ENCODE measurements around the gene NUTF2.
"Not testable (repeated sequence)": the region's sequence is repeated elsewhere in the genome, so short reads cannot be mapped to it uniquely, and the experiment has no call there.

The NUTF2 gene

DNA sequence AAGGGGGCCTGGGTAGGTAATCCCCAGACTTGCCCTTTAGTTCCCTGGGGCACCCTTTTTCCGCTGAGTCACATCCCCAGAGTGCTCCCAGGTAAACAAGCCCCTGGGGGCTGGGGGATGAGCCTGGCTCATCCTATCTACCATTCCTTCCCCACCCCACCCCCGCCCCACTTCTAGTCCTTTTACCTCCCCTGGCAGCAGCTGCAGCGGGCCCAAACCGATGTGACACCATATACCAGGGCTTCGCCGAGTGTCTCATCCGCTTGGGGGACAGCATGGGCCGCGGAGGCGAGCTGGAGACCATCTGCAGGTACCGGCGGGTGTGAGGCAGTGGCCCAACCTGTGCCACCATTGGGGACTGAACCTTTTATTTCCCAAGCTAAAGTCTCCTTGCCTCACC, 38.8 kb downstream of the NUTF2 start:
- DNase-seq (ENCODE audit: low read depth): no peak

DNA sequence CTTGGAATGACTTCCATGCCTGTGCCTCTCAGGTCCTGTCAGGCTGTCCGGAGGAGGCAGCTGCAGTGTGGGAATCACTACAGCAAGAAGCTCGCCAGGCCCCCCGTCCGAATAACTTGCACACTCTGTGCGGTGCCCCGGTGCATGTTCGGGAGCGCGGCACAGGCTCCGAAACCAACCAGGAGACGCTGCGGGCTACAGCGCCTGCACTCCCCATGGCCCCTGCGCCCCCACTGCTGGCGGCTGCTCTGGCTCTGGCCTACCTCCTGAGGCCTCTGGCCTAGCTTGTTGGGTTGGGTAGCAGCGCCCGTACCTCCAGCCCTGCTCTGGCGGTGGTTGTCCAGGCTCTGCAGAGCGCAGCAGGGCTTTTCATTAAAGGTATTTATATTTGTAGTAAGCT, 39.2 kb downstream of the NUTF2 start:
- no peak for DNase-seq (ENCODE audit: low read depth)

DNA sequence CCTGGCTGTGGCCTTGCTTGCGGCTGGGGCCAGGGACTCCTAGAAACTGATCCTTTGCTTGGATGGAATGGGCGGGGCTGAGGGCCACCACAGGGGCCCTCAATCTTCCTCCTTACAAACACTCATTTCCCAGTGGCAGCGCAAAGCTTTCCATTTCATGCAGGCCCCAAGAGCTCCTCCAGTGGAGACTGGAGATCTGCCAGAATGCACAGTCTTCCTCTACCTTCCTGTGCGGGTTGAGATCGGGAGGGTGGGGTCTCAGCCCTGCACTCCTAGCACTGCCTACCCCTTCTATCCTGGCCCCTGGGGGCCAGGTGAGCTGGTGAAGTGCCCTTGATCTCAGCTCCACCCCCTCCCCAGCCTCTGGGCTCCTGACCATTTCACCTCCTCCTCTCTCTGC, 39.7 kb downstream of the NUTF2 start:
- no peak for DNase-seq (ENCODE audit: low read depth)

DNA sequence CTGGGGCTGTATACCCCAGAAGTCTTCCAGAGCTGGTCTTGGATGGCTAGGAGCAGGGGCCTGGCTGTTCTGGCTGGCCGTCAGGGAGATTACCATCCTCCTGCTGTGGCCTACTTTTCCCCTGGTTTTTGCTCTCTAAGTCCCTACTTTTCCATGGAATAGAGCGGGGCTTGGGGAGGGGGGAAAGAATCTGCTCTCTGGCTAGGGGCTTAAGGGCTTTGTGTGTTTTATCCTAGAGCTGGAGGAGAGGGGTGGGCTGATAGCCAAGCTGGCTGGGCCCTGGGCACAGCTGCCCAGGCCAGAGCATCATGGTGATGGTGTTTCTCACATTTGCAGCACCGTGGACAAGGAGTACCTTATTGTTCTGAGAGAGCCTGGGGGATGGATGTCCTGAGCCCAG, 41.6 kb downstream of the NUTF2 start:
- DNase-seq (ENCODE audit: low read depth): no peak

DNA sequence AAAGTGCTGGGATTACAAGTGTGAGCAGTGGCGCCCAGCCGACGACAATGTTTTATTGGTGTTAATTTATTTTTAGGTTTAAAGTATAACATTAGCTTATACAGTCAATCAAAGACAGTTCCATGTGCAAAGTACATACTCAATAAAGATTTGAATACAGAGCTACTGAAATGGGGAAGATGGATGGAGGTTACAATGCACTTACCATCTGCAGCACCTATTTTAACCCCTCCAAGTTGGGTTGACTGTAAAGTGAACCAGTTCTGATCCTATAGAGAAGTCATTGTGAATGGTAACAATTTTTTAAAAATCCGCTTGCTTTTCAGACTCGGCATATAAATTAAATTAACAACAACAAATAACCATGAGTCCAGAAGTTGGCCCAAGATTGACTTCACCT, 45.6 kb downstream of the NUTF2 start:
- no peak for DNase-seq (ENCODE audit: low read depth)

DNA sequence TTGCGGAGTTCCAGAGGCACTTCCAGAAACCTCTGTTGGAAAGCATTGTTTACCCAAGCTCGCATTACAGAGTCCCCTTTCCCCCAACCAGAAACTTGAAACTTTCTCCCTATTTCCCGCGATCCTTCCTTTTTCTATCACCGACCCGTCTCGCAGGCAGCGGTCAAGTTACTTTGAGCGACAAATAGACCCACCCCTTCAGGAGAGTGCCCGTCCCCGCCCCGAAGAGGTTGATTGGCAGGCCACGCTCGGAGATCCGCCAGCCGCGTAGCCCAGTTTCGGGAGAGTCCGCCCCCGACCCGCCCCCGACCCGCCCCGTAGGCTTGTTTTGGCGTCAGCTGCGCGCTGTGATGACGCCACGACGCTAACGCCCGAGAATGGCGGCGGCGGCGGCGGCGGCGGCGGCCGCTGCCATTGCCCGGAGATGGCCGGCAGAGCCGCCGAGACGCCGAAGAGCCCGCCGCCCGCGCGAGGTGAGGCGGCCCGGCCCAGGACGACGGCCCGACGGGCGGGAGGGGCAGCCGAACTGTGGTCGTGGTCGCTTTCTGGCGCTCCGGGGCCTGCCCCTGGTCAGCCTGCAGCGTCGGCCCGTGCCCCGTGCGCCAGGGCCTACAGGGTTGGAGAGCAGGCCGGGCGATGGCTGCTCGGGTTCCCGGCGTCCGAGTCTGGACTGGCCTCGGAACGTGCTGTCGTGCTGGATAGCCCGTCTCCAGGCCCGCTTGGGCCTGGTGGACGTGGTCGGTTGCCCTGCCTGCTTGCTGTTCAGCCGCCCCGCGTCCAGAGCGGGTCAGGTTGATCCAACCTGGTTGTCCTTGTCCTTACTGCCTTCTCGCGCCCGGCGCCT, 46.4 kb downstream of the NUTF2 start, which contains the start of gene PSKH1:
Gene PSKH1, plus strand, starts transcription at position 356 of the 844 bp plus-strand sequence. CDS start 15,496 bp downstream, outside the sequence.
- peak; percentile 87 for DNase-seq (ENCODE audit: low read depth)

DNA sequence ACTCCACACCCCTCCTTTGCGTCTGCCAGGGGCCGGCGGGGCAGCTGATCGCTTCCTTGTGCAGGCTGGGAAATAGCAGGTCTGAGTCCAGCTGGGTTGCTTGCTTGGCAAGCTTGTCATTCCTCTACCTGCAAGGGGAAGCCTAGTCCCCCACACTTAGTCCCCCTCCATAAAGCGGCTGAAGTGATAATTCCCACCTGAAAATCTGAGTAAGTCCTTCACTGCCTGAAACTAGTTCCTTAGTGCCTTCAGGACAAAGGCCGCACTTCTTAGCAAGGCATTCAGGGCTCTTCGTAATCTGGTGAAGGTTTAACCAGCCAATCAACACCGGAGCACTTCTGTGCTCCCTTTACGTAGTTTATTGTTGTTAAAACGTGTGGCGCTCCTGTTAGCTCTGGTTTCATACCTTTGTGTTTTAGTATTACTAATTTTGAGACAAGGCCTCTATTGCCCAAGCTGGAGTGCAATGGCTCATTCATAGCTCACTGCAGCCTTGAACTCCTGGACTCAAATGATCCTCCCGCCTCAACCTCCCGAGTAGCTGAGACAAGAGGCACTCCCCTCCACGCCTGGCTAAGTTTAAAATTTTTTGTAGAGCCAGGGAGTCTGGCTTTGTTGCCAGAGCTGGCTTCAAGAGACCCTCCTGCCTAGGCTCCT, 47.1 kb downstream of the NUTF2 start:
- DNase-seq (ENCODE audit: low read depth): no peak

DNA sequence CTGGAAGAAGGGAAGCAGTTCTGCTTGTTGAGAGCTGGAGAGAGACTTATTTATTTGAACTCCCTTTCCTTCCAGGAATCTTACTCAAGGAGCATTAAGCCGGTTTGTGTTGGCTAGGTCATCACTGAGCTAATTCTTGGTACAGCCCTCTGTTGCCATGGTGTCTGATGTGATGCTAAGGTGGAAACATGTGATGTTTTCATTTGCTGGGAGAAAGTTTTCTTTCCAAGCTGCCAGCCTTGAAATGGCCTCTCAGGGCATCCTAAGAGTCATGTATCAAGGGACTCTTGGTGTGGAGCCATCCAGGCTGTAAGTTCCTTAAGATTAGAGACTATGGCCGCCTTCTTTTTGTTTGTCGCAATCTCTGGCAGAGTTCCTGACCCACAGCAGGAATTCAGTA, 50.5 kb downstream of the NUTF2 start:
- no peak for DNase-seq (ENCODE audit: low read depth)

DNA sequence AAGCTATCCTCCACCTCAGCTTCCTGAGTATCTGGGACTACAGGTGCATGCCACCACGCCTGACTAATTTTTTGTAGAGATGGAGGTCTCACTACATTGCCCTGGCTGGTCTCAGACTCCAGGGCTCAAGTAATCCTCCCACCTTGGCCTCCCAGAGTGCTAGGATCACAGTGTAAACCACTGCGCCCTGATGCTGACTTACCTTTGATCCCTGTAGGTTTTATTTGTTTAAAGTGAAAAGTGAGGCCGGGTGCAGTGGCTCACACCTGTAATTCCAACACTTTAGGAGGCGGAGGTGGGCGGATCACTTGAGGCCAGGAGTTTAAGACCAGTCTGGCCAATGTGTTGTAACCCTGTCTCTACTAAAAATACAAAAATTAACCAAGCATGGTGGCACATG, 55.0 kb downstream of the NUTF2 start:
- DNase-seq (ENCODE audit: low read depth): no peak

DNA sequence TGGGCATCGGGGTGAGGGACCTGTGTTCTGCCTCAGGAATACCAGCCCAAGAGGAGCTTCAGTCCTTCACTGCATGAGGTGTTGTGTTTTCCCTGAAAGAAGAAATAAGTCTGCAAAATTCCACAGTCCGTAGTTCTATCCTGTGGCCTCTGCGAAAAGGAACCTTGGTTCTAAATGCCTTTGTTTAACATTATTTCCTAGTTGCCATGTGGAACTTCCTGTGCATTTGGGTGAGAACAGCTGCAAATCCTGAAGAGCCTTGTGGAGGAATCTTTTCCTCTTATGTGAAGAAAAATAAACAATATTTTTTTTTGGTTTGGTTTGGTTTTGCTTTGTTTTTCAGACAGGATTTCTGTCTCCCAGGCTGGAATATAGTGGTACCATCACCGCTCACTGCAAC, 56.1 kb downstream of the NUTF2 start:
- DNase-seq (ENCODE audit: low read depth): no peak

DNA sequence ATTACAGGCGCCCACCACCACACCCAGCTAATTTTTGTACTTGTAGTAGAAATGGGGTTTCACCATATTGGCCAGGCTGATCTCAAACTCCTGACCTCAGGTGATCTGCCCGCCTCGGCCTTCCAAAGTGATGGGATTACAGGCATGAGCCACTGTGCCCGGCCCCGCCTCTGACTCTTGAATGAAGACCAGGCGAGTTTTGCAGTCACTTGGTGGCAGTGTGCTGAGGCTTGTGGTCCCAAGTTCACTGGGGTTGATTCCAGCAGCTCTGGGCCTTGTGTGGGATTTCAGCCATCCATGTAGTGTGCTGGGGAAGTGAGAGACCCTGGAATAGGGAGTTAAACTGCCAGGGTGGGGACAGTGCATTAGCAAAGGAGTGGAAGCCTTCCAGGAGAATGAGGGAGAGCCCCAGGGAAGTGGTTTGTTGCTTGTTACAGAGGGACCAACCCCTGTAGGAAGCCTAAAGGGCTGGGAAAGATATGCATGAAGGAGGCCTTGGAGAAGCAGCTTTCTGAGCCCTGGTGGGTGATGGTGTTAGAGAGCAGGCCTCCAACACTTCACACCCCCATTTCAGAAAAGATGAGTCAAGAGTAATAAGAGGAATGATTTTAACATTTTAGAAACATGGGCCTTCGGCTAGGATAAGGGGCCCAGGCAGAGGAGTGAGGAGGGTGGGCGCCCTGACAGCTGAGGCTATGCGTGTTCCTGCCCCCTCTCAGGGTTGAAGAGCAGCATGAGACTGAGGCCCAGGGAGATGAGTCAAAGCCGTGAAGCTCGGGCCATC, 60.9 kb downstream of the NUTF2 start:
- DNase-seq (ENCODE audit: low read depth): no peak

DNA sequence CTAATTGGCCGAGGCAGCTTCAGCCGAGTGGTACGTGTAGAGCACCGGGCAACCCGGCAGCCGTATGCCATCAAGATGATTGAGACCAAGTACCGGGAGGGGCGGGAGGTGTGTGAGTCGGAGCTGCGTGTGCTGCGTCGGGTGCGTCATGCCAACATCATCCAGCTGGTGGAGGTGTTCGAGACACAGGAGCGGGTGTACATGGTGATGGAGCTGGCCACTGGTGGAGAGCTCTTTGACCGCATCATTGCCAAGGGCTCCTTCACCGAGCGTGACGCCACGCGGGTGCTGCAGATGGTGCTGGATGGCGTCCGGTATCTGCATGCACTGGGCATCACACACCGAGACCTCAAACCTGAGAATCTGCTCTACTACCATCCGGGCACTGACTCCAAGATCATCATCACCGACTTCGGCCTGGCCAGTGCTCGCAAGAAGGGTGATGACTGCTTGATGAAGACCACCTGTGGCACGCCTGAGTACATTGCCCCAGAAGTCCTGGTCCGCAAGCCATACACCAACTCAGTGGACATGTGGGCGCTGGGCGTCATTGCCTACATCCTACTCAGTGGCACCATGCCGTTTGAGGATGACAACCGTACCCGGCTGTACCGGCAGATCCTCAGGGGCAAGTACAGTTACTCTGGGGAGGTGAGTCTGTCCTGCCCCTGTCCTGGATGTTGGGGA, 62.5 kb downstream of the NUTF2 start:
- DNase-seq (ENCODE audit: low read depth): no peak

DNA sequence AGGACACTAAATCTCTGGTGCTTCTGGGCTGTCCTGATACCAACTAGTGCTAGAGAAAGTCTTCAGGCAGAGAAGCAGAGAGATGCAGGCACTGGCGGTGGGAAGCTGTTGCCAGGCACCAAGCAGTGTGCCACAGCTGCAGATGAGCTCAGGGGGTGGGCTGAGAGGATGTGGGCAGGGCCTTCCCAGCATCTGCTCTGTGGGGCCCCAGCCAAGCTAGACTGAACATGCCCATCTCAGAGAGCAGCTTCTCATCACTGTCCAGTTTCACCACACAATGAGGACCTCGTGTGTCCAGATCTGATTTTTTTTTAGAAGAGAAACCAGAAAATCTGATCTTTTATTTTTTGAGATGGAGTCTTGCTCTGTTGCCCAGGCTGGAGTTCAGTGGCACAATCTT, 63.4 kb downstream of the NUTF2 start:
- DNase-seq (ENCODE audit: low read depth): no peak

DNA sequence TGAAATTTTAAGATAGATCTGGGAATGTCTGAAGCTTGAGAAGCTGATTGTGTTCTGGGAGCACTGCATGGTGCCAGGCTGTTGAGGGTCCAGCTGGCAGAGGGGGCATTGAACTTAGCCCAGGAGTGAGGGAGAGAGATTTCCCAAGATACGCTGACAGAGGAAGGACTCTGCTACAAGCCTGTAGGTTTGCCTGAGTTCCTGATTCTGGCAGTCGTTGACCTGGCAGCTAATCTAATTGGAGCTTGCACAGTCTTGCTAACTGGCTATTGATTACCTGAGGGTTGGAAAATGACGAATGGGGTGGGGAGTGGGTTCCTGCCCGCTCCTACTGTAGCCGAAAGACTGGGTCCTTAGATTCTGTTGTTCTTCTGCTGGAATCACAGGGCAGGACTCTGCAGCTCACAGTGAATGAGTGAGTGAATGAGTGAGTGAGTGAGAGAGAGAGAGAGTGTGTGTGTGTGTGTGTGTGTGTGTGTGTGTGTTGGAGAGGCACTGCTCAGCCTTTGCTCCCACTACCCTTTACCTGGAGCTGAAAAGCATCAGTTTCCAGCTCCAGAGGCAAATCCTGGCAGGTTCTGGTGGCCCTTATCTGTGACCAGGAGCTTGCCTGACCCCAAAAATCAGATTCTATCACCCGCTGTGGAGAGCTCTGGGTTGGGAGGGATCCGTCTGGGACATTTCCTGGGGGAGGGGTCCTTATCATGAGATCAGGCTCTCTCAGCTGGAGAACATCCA, 68.2 kb downstream of the NUTF2 start:
- no peak for DNase-seq (ENCODE audit: low read depth)

DNA sequence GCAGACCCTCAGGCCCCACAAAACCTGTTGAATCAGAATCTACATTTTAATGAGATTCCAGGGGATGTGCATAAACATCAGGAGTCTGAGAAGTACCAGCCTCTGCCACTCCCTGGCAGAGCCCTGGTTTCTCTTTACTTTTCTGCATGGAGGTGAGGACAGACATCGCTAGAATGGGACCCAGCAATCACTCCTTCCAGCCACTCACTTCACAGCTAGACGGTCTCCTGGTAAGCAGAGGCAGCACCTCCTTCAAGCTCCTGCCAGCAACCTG, 68.7 kb downstream of the NUTF2 start:
- not testable (repeated sequence) for DNase-seq (ENCODE audit: low read depth)

DNA sequence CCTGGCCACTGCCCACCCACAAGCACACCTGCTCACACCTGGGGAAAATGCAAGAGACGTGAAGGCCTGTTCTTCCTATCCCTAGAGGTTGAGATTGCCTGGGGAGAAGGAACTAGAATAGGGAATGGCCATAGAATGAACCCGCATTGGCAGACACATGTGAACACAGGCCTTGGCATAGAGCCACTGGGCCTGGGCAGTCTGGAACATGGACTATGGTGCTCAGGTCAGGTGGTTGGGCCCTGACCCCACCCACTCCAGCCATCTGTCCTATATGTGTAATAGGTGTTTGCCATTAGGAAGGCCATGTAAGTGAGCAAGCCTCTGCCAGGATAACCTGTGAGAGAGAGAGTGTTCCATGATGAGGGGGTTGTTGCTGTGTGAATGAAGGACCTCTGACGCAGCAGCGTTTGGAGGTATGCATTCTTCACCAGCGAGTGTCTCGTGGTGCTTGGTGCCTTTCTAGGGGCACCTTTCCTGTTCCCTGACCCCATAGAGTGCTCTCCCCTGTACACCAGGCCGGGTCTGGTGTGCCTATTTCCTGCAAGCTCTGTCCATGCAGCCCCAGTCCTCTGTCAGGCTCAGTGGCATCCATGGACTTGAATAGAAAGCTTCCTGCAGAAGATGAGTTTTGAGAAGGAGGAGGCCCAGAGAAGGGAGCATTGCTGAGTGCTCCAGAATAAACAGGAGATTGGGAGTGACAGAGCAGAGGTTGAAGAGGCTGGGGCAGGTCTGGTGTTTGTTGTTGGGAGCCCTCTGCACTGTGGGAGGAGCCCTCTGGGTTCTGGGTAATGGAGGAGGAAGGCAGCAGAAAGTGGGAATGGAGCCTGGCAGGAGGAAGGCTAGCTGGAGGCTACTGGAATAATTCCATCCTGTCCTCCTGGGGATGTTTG, 69.3 kb downstream of the NUTF2 start:
- DNase-seq (ENCODE audit: low read depth): no peak

DNA sequence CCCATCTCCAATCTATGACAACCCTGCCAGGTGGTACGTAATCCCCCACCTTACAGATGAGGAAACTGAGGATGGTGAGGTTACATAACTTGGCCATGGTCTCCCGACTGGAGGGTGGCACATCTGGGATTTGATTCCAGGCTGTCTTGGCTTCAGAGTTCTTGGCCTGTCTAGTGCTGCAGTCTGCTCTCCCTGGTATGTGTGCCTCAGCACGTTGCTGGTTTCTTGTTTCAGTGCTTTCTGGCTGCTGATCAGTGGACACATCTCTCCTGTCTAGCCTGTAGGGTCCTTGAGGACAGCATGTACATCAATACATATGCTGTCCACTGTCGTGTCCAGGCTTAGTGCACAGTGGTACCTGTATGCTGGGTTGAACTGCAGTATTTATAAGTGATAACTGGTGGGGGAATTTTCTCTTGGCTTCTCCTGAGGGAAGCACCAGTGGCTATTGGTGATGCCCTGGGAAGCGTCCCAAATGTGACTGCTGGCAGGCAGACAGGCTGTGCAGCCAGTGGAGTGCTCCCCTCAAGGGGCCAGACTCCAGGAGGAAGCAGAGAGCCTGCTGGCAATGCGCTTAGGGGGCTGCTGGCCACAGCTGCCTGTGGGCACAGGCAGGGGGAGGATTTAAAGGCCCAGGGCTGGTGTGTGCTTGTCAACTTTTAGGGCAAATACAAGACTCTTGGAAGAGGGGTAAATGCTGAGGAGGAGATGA, 70.6 kb downstream of the NUTF2 start:
- no peak for DNase-seq (ENCODE audit: low read depth)

DNA sequence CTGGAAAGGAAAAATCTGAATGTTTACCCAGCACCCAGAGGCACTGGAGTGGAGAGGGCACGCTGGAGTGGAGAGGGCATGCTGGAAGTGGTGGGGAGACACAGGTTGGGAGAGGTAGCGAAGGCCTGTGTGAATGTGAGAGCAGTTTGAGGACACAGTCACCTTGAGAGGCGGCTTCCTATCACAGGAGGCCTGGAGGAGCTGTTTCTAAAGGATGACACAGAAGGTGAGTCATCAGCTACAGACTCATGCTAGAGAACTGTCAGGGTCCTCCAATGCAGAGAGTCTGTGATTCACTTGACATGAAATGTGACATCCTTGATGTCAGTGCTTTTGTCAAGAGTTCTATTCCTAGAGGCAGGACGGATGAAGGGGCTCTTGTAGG, 71.1 kb downstream of the NUTF2 start:
- no peak for DNase-seq (ENCODE audit: low read depth)

DNA sequence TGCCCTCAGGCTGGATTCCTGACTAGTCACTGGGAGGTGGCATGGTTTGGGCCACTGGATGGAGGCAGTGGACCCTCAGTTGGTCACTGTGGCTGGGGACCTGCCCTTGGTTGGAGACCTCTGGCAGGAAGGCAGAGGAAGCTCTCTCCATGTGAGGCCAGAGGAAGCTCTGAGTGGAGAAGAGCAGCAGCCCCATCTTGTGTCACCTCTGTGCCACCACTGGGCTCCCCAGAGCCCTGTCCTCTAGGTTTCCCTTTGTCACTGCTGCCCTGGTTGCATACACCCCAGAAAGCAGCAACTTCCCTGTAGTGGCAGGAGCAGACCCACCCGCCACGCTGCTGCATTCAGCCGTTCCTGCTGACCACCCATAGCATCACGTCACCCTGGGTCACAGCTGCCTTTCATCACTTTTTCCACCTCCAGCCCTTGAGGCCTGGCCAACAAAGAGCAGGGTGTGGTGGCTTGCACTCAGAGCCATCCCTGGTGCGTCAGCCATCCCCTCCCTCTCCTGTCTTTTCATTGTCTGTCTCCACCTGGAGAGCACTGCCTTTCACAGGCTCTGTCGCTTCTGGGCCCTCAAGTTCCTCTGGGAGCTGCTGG, 73.0 kb downstream of the NUTF2 start:
- DNase-seq (ENCODE audit: low read depth): no peak

Measured in stimulated activated CD8-positive, alpha-beta memory T cell treated with anti-CD3 and anti-CD28 coated beads, Interleukin-7, amount 100 ng/mL, for 24 hours (primary cell).